Fibroblast of the aortic adventitia (primary cell): Measurements from ENCODE around the gene MICAL2. TPM values are rescaled to one million over a fixed set of nuclear protein-coding genes. Genes with fewer than 3 reads are reported as not detected.

ENCODE experiments used
- DNase-seq: peaks from one replicate; pipeline ENCODE4 v3.0.0-alpha.2; 2010; ENCODE audit warnings: low read depth
- H3K4me3 ChIP-seq: 2 replicates; pipeline ENCODE4 v1.5.1; 2011; ENCODE audit warnings: low read depth, mild to moderate bottlenecking, control low read depth, low read length, moderate library complexity
- CTCF ChIP-seq: IDR thresholded peaks from 2 replicates; pipeline ENCODE4 v1.5.1; 2011; ENCODE audit warnings: mild to moderate bottlenecking, low read length, control low read depth, inconsistent platforms; ENCODE audit not compliant: insufficient read depth
- total RNA-seq: library from RNA; depleted of rRNA; stranded (reverse); fragments of >200 nt; gene quantifications from 2 replicates; pipeline ENCODE4 v1.2.3, GENCODE V29; 2012; ENCODE audit warnings: low replicate concordance

MICAL2 gene
- total RNA-seq, 1 donor = 146 TPM

- DNase-seq = peak; percentile 40
- no peak for TF ChIP-seq CTCF
- peak overlapping the region; percentile 89 for H3K4me3 ChIP-seq
Measured at GRCh38 chr11:12110714-12111548, 541 bp downstream of the MICAL2 start.

- peak; percentile 36 for DNase-seq
- H3K4me3 ChIP-seq = peak overlapping the region; percentile 89
- no peak for TF ChIP-seq CTCF
Measured at GRCh38 chr11:12111549-12112520, 1.4 kb downstream of the MICAL2 start.

GRCh38 chr11:12112750-12113149 lies 2.4 kb downstream of the MICAL2 start:
- peak overlapping the region; percentile 89 for H3K4me3 ChIP-seq
- TF ChIP-seq CTCF = no peak
- no peak for DNase-seq

- H3K4me3 ChIP-seq = peak overlapping the region; percentile 89
- TF ChIP-seq CTCF = no peak
- no peak for DNase-seq
Measured at GRCh38 chr11:12113294-12113693, 2.9 kb downstream of the MICAL2 start.

GRCh38 chr11:12114193-12115033 lies 4.0 kb downstream of the MICAL2 start:
- DNase-seq = no peak
- no peak overlapping the region for H3K4me3 ChIP-seq
- no peak for TF ChIP-seq CTCF

GRCh38 chr11:12116425-12117032 lies 6.1 kb downstream of the MICAL2 start:
- DNase-seq = no peak
- H3K4me3 ChIP-seq = no peak overlapping the region
- no peak for TF ChIP-seq CTCF
